Embryonic facial prominence (tissue), 1 donor: ENCODE results near the gene ERC2.

Source experiments
- DNase-seq: peaks from one replicate; pipeline ENCODE4 v3.0.0-alpha.2; 2016; ENCODE audit errors: extremely low spot score

Gene ERC2

DNA sequence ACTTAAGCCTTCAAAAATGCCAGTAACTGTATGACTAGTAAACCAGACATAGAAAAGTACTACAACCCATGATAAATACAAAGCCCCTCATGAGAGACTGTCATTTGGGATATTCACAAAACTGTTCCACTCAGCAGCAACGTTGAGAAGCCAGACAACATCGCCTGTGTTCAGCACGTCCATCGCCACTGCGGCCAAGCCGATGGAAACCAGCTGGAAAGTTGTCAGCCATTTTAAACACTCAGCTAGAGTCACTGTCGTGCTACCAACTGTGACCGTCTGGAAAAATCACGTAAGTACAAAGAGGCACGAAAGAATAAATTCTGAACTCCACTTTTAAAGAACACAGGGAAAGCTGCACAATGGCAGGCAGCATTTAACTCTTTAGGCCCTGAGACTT is 640.5 kb downstream of the ERC2 start:
- no peak for DNase-seq

DNA sequence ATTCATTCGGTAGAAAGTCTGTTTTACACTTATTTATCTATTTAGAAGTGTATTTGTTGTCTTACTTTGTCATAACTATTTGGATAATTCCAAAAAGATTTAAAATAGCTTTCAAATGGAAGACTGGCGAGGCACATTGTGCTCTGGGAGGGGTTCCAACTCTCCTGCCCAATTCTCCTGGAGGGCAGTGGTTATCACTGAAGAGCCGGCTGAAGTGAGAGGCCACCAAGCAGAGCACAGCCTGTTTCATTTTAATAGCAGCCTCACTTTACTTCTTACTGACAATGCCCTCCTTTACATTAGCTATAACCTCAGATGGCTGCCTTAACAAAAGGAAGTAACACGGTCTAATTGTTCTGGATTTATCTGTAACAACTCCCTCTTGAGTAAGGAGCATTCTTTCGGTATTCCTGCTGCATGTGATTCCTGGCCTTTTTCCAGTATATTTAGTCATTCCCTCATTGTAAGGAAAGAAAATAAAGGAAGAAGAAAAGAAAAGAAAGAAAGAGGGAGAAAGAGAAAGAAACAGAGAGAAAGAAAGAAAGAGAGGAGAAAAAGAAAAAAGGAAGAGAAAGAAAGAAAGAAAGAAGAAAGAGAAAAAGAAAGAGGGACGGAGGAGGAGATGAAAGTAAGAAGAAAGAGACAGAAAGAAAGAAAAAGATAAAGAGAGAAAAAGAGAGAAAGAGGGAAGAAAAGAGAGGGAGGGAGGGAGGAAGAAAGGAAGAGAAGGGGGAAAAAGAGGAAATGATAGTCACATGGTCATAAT is 641.4 kb downstream of the ERC2 start:
- DNase-seq = no peak

DNA sequence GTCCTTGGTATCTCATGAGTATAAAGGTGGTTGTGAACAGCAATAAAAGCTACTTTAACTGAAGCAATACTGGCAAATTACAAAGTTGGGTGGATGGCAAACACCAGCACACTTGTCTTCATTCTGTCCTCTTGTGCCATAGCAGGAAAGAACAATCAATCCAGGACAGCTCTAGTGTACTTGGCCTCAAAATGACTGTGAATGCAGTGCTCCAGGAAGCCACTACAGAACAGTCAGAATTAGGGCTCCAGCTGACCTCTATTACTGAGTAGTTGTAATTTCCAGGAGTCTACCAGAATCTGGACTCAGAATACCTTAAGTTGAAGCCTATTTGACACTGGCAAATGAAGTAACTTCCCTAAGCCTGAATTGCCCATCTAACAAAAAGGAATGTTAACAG is 642.2 kb downstream of the ERC2 start:
- DNase-seq = no peak

DNA sequence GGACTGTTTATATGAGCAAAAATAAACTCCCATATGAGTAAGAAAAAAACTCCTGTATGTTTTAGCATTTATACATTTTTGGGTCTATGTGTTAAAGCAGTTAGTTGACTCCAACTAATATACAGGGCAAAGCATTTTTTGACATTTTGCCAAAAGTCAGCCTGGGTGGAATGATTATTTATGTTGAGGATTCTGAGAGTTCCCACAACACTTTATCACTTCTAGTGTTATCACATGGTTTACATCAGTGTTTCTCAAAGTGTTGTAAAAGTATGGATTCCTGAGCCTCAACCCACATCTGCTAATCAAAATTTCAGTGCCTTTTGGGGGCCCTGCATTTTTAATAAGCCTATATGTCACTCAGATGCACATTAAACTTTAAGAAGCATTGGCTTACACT is 643.9 kb downstream of the ERC2 start:
- no peak for DNase-seq

DNA sequence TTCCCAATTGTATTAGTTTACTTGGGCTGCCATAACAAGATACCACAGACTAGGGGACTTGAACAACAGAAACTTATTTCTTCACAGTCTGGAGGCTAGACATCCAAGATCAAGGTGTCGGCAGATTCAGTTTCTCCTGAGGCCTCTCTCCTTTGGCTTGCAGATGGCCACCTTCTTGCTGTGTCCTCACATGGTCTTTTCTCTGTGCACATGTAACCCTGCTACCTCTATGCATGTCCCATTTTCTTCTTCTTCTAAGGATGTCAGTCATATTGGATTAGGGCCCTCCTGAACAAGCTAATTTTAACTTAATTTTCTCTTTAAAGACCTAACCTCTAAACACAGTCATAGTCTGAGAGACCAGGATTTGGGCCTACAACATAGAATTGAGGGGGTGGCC is 644.4 kb downstream of the ERC2 start:
- DNase-seq = no peak

- no peak for DNase-seq
Measured at GRCh38 chr3:55823001-55823400, 645.3 kb downstream of the ERC2 start.

DNA sequence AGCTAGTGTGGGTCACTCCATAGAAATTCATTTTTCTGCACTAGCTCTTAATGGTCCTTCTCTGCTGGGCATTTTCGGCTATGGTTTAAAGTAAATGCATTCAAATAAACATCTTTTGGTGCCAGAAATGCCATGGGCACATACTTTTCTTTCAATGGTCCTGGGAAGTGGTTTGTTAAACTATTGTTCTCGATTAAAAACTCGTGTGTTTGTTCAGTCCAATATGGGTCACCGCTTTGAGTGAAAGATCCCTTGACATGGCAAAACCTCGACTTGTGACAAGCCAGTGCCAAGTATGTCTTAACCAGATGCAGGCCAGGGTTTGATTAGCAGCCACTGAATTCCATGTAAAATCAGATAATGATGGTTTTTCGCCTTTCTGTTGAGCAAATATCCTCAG is 649.3 kb downstream of the ERC2 start:
- DNase-seq = no peak

DNA sequence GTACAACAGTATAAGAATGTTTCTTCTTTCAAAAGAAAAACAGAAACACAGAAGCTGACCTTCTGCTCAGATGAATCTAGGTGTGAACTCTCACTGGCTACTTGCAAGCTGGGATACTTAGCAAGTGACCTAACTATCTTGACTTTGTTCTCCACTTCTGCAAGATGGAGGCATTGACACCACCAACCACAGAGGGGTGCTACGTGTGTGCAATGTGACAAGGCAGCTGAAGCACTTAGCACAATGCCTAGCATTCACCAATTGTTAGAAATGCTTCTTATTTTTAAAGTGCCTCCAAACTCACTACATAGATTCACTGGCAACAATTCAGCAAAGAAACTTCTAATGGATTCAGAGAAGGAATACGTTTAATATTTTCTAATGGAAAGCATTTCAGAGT is 649.8 kb downstream of the ERC2 start:
- no peak for DNase-seq

DNA sequence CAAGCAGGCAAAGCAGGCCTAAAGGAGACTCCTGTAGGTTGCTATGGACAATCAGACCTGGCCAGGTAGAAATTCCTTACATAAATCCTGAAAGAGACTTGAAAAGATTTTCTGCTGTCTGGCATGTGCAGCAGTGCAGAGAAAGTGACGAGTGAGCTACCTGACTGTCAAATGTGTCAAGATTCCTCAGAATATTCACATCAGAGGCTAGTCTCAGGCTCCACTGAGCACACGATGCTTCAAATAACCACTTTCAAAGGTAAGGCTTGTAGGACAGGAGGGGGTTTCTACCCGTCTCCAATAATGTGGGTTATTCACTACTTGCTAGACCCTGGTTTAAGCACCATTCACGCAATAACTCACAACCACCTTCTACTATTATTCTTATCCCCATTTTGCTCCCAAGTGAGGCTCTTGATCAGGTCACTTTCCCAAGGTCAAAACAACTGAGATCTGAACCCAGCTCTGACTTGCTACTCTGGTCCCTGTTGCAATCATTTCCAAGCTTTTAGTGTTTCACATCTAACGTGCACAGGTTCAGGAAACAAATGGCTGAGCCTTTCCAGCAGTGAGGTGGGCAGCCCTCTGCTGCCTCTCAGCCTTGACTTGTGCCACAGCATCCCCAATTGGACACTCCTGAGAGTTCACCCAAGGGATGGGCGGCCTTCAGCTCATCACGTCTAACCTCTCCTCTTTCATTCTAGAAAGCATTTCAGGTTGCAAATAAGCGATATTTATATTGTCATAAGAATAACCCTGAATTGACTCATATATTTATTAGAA is 651.3 kb downstream of the ERC2 start:
- no peak for DNase-seq

DNA sequence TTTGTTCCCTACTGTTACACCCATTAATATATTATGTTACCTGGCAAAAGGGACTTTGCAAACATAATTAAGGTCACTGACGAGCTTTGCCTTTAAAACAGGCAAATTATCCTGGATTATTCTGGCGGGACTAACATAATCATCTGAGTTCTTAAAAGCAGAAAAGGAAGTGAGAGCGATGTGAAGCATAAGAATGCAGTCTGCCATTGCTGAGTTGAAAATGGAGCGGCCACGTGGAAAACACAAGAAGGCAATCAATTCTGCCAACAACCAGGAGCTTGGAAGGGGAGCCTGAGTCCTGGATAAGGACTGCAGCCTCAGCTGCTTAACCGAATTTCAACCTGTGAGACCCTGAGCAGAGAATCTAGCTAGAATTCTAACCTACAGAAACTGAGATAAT is 653.0 kb downstream of the ERC2 start:
- DNase-seq = no peak

DNA sequence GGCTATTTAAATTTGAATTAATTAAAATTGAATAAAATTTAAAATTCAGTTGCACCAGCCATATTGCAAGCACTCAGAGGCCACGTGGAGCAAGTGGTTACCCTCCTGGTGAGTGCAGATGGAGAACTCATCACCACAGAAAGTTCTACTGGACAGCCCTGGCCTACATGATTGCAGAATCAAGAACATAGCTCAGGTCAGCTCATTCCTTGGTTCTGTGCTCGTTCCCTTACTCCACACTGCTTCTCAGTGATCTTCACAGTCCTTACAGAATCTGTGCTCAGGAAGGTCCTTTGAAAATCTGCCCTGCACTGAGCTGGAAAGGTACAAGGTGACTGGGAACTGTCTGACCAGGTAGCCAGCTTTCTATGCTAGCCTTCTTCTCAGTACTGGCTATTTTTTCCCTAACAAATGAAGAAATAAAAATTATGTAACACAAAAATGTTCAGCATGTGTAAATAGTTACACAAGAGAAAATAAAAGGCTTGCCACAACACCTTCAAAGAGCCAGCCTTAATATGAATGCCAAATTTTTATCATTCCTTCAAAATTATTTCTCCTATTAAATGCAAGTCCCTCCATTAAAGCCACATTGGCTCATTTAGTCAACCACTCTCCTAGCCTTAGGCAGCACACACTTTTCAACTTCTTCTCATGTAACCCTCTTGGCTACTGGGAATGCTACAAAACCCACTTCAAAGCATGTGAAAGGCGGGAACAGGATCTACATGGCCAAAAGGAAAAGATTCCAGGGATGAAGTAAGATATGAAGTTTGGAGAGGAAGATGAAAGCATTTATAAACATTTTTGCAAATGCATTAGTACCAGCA is 654.8 kb downstream of the ERC2 start:
- no peak for DNase-seq

DNA sequence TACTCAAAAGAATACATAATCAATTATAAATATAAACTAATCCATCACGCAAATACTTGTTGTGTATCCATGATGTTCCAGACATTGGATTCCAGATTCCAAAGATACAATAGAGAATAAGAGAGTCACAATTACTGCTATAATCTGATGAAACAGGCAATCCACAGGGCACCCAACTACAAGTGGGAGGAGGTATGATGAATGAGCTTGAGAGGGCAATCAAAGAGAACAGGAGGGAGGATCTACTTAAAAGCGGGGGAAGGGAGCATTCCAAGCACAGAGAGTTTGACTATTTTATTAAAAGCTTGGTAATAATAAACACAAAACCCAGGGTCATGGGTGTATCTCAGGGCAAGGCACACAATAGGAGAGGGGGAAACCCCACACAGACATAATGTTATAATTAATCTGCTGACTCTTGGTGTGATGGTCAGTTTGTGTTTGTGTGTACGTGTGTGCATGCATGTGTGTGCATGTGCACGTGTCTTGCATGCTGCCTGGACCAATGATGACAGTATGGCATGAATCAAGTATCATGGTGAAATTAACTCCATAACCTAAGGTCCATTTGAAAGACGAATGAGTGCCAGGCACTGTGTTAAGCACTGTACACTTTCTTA is 655.8 kb downstream of the ERC2 start:
- DNase-seq = no peak

DNA sequence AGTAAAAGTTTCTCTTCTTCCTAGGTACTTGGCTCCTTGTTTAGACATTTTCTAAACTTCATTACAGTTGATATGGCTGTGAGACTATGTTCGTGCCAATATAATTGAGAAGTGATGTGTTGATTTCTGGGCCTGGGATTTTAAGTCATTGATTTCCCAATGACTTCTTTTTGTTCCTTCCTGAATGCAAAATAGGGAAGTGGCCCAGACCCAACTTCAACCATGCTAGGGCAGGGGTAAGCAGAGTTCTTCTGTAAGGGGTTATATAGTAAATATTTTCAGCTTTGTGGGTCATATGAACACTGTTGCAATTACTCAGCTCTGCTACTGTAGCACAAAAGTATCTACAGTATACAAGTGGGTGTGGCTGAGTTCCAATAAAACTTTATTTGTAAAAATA is 661.1 kb downstream of the ERC2 start:
- DNase-seq = no peak

GRCh38 chr3:55805169-55805568 is 663.1 kb downstream of the ERC2 start:
- no peak for DNase-seq

- DNase-seq = no peak
Measured at GRCh38 chr3:55804170-55805095, 663.8 kb downstream of the ERC2 start.

DNA sequence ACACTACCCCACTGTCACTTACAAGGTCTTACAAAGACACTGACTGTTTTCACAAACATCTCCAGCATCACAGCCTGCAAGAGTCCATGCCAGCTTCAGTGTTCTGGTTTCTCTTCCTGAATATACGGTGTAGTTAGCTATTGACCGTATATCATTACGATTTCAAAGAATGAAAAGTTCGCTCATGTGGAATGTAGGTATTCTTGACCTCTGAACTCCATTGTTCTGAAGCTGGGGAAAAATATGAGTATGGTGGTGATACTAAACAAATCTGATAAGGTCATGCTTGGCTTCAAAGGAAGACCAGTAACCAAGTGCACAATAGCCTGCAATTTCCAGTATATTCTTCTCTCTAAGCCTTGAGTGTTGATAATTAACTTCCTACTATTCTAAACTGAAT is 665.5 kb downstream of the ERC2 start:
- DNase-seq = no peak

GRCh38 chr3:55801676-55802075 is 666.6 kb downstream of the ERC2 start:
- no peak for DNase-seq

DNA sequence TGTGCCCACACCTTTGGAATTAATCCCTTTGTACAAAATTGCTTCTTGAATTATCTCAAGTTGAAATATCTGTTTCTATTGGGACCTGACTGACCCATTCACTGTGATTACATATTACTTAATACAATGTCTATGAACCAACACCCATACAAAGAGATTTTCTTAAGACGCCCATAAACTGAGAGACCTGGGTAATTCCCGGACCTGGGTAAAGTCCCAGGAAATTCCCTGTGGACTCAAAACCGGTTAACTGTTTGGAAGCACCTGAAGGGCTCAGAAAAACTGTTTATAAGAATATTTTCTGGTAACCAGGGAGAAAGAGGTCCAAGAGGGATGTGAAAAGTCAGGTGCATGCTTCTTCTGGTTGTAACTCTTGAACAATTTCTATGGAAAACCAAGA is 667.2 kb downstream of the ERC2 start:
- DNase-seq = no peak

GRCh38 chr3:55797775-55798174 is 670.5 kb downstream of the ERC2 start:
- no peak for DNase-seq

- no peak for DNase-seq
Measured at GRCh38 chr3:55797084-55797483, 671.2 kb downstream of the ERC2 start.

DNA sequence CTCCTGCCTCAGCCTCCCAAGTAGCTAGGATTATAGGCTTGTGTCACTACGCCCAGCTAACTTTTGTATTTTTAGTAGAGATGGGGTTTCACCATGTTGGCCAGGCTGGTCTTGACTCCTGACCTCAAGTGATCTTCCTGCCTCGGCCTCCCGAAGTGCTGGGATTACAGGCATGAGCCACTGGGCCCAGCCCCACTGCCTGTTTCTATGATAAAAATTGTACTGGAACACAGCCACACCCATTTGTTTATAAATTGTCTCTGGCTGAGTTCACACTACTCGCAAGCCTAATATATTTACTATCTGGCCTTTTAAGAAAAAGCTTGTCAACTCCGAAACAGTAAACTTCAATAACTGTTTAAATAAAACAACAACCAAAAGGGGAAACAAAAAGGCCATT is 671.7 kb downstream of the ERC2 start:
- no peak for DNase-seq
